KBM-7 (cell line): ENCODE data around the gene ZNF571.
A peak's percentile ranks its signal among the peaks of the same experiment; 100 is the strongest.

Experiments
- DNase-seq: peaks from one replicate; pipeline ENCODE4 v3.0.0-alpha.2; 2015
- in situ Hi-C: fragments of 300-500 bp; cut with MboI; formaldehyde crosslinking; loops from 2 replicates; pipeline ENCODE4 v1.14.3; 2020; ENCODE audit warnings: low sequenced_read_pairs, low pct_unique_long_range_greater_than_20kb, mixed read lengths

ZNF571 gene

DNA sequence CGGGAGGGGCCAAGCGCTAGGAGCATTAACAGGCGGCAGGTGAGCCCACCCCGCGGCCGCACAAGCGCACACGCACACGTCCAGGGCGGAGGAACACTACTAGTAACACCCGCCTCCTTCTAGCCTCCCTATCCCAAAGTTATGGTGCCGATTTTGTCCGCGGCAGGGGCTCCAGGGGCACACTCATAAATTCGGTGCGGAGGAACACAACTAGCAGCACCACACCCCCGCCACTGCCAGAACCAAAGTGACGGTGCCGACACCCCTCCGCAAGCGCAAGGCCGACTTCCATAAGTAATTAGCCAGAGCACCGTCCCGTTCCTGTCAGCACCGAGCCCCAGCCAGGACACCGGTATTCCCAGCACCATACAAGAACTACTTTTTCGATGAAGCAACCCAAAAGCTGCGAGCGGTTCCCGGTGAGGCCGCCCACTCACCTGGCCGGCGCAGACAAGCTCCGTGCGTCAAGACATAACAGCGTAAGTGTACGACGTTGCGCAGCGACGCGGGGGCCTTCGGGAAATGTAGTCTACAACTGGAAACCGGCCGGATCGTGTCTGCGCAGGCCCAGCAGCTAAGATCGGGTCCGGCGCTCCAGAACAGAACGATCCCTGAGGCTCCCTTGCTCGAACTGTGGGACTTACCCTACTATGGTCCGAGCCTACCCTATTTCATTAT lies at the start of gene ZNF571, which contains the start of gene ZNF540:
ZNF571 (minus strand) TSS at position 489 of the 678 bp plus-strand sequence. CDS start 8,116 bp downstream, outside the sequence.
ZNF540 (plus strand) TSS at position 573 of the 678 bp plus-strand sequence. CDS start 3,572 bp downstream, outside the sequence.
- in situ Hi-C loops = no loop called here

DNA sequence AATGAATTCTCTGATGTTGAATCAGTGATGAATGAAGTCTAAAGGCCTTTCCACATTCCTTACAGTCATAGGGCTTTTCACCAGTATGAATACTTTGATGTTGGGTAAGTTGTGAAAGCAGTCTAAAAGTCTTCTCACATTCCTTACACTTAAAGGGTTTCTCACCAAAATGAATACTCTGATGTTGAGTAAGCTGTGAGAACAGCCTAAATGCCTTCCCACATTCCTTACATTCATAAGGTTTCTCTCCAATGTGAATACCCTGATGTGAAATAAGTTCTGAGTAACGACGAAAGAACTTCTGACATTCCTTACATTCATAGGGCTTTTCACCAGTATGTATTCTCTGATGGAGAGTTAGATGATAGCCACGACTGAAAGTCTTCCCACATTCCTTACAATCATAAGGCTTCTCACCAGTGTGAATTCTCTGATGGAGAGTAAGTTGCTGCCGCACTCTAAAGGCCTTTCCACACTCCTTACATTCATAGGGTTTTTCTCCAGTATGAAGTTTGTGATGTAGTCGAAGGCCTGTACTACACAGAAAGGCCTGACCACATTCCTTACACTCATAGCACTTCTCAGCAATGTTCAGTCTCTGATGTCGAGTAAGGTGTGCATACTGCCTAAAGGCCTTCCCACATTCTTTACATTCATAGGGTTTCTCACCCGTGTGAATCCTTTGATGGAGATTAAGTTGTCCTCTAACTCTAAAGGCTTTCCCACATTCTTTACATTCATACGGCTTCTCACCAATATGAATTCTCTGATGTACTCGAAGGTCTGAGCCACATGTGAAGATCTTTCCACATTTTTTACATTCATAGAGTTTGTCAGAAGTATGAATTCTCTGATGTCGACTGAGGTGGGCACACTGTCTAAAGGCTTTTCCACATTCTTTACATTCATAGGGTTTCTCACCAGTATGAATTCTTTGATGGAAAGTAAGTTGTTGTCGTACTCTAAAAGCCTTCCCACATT lies 40.8 kb upstream of the ZNF571 start:
- in situ Hi-C loops = no loop called here
- DNase-seq = no peak

More for the DNA sequence above, at the start of gene ZNF571, which contains the start of gene ZNF540:
- peak; percentile 94 for DNase-seq

DNA sequence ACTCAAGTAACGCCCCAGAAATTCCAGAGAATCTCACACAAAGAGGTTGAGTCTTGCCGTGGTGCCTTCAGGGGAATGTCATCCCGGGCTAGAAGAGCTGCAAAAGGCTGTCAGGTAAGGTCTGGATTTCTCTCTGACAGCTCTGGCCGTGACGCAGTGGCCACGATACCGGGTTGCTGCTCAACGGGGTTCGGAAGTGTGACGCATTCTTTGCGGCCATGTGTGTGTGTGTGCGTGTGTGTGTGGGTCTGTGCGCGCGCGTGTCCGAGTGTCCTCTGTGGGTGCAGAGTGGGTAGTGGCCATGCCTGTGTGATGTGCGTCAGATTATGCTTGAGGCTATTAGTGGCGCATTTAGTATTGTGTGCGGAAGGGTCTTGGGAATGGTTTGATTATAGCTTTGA lies 390 bp upstream of the ZNF571 start:
- no peak for DNase-seq
- in situ Hi-C loops = no loop called here

DNA sequence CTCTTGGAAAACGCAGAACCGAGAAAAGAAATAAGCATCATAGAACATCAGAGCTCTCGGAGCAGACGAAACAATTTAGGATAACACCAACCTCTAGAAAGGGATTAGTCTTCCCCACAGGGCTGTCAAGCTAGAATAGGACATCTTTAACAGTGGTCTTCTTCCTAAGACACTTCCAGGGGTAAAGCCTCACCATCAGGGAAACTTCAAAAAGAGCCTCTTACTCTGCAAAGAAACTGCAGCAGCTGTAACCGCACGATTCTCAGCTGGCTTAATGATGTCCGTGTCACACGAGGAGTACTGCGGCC lies 642 bp downstream of the ZNF571 start:
- in situ Hi-C loops = no loop called here
- no peak for DNase-seq

DNA sequence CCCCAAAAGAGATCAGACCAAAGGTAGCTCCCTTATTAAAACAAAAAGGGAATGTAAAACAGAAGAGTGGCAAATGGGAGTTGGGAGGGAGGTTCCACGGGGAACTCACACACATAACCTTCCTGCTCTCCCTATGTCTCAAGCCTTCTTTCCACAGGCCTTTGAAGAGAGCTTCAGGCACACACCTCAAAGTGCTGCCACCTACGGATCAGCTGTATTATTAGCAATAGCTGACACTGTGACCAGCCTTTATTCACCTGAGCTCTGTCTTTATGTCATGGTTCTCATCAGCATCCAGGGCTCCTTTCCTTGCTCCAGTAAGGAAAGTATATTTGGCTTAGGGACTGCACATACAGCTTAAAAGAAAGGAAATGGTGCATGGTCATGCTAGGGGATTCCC lies 11.3 kb downstream of the ZNF571 start:
- no peak for DNase-seq
- in situ Hi-C loops = no loop called here

DNA sequence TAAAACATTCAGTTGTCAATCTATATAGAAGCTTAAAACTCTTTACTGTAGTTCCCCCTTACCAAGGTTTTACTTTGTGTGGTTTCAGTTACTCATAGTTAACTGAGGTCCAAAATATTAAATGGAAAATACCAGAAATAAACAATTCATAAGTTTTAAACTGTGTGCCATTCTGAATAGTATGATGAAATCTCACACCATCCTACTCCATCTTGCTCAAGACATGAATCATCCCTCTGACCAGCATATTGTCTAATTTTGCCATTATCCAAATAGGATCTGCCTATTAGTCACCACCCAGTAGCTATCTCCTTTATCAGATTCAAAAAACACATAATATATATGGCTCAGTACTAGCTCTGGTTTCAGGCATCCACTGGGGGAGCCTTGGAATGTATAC lies 22.4 kb downstream of the ZNF571 start:
- in situ Hi-C loops = no loop called here
- DNase-seq = no peak

DNA sequence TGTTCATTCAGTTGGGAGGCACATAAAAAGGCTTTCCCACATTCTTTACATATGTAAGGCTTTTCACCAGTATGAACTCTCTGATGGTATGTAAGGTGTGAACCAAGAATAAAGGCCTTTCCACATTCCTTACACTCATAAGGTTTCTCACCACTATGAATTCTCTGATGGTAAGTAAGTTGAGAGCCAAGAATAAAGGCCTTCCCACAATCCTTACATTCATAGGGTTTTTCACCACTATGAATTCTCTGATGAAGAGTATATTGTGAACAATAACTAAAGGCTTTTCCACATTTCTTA lies 29.3 kb downstream of the ZNF571 start:
- no peak for DNase-seq
- in situ Hi-C loops = no loop called here

DNA sequence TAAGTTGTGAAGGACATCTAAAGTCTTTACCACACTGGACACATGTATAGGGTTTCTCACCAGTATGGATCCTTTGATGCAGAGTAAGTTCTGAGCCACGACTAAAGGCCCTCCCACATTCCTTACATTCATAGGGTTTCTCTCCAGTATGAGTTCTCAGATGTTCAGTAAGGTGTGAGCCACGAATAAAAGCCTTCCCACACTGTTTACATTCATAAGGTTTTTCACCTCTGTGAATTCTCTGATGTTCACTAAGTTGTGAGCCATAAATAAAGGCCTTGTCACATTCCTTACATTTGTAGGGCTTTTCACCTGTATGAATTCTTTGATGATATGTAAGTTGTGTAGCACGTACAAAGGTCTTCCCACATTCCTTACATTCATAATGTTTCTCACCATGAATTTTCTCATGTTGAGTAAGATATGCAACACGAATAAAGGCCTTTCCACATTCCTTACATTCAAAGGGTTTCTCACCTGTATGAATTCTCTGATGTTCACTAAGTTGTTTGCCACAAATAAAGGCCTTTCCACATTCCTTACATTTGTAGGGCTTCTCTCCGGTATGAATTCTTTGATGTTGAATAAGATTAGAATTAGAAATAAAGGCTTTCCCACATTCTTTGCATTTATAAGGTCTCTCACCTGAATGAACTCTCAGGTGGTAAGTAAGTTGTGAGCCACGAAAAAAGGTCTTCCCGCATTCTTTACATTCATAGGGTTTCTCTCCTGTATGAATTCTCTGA lies 29.8 kb downstream of the ZNF571 start:
- DNase-seq = peak; percentile 18
- in situ Hi-C loops = no loop called here

DNA sequence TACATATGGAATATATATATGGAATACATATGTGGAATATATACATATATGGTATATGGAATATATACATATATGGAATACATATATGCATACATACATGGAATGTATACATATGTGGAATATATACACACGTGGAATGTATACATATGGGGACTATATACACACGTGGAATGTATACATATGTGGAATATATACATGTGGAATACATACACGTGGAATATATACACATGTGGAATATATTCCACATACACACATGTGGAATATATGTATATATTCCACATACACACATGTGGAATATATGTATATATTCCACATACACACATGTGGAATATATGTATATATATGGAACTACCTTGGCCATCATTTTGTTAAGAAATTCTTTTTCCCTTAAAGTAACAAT lies 31.1 kb downstream of the ZNF571 start:
- in situ Hi-C loops = no loop called here
- no peak for DNase-seq

DNA sequence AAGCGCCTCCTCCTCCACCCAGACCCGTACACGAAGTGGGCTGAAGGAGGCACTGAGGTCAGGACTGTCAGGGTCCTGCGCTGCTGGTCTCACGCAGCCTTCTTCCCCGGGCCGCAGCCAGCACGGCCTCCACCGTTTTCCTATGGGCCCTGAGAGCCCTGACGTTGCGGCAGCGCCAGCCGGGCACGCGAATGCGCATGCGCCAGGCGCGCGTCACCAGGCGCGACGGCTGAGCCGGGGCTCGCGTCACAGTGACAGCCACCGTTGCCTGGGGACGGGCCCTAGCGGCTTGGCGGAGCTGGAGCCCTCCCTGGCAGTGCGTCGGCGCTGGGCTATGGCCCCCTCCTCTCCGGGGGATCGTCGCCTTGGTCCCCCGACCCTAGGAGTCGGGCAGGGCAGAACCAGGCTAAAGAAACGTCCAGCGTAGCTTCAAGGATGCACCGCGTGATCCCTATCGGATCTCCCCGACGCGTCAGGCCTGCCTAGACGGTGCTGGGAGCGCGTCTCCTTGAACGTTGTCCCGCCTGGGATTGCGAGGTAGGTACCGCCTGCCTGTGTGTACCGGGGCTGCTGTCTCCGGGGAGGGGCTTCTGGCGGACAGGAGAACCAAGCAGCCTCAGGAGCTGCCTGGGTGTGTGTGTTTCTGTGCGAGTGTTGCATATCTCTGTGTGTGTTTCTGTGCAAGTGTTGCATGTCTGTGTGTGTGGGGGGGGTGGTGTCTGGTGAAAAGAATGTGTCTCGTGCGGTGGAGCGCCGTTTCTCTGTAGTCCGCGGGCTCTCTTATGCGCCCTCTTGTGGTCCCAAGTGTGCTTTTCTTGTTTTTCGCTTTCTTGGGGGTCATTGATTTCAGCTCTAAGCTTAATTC lies 43.2 kb downstream of the ZNF571 start:
- in situ Hi-C loops = no loop called here
- no peak for DNase-seq

DNA sequence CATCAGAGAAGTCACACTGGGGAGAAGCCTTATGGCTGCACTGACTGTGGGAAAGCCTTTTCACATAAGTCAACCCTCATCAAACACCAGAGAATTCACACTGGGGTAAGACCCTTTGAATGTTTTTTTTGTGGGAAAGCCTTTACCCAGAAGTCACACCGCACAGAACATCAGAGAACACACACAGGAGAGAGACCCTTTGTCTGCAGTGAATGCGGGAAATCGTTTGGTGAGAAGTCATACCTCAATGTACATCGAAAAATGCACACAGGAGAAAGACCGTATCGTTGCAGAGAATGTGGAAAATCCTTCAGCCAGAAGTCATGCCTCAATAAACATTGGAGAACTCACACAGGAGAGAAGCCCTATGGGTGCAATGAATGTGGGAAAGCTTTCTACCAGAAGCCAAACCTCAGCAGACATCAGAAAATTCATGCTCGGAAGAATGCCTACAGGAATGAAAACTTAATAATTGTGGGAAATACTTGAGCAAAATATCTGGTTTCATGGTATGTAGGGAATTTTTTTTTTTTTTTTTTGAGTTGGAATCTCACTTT lies 57.1 kb downstream of the ZNF571 start:
- in situ Hi-C loops = no loop called here
- peak; percentile 9 for DNase-seq

DNA sequence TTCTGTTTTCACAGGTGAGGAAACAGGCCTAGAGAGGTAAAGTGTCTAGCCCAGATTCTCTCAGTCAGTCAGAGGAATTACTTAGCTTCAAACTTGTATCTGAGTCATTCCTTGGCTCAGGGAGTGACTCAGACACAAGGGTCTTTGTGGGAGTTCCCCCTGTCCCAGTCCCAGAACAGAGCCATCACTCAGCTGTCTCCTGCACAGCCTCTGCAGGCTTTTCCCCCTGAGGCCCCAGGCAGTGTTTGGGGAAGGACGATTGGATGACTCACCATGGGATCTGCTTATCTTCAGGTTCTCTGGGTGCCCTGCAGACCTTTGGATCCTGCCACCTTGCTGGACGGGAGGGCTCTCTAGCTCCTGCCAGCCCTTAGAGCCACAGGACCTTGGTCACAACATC lies 74.7 kb downstream of the ZNF571 start:
- DNase-seq = no peak
- in situ Hi-C loops = no loop called here
